WTC11 (cell line): ENCODE data around the gene TMEM9. TPM values are rescaled to one million over a fixed set of nuclear protein-coding genes. Genes with fewer than 3 reads are reported as not detected.

Source experiments
- ATAC-seq: fragments of 200-7000 bp; cut with Tn5 transposase; 2 replicates; pipeline ENCODE4 v1.10.0; 2021; ENCODE audit warnings: mild to moderate bottlenecking, moderate library complexity
- CTCF ChIA-PET: fragments of 300-600 bp; sonication (Branson Sonifier 250); formaldehyde crosslinking; loops from one replicate; lab custom pipeline; 2021; ENCODE audit warnings: antibody characterized with exemption; lab: Charles Lee
- POLR2A ChIA-PET: fragments of 350-600 bp; sonication (Branson Sonifier 250); formaldehyde crosslinking; loops from one replicate; lab custom pipeline; 2021; ENCODE audit warnings: antibody characterized with exemption; lab: Charles Lee
- DNase-seq: peaks from one replicate; pipeline ENCODE4 v3.0.0; 2021; ENCODE audit warnings: low spot score
- H3K27ac Mint-ChIP-seq: 2 replicates; pipeline ENCODE4 v1.8.0; 2021; ENCODE audit warnings: mixed read lengths
- H3K27me3 Mint-ChIP-seq: 2 replicates; pipeline ENCODE4 v1.8.0; 2021; ENCODE audit warnings: low read depth, mild to moderate bottlenecking, moderate library complexity, mixed read lengths
- H3K36me3 Mint-ChIP-seq: 2 replicates; pipeline ENCODE4 v1.8.0; 2021; ENCODE audit warnings: mixed read lengths
- H3K4me1 Mint-ChIP-seq: 2 replicates; pipeline ENCODE4 v1.8.0; 2022; ENCODE audit warnings: mixed read lengths
- H3K4me3 Mint-ChIP-seq: 2 replicates; pipeline ENCODE4 v1.8.0; 2021; ENCODE audit warnings: mild to moderate bottlenecking, moderate library complexity, mixed read lengths
- H3K9me3 Mint-ChIP-seq: 2 replicates; pipeline ENCODE4 v1.8.0; 2021; ENCODE audit warnings: mixed read lengths
- ARID4B ChIP-seq: sonication (generic); formaldehyde crosslinking; IDR thresholded peaks from 2 replicates; pipeline ENCODE4 v1.8.0; 2023; ENCODE audit warnings: missing genetic modification reagents, mild to moderate bottlenecking, borderline replicate concordance
- ATF1 ChIP-seq: sonication (generic); formaldehyde crosslinking; IDR thresholded peaks from 2 replicates; pipeline ENCODE4 v1.8.1; 2023; ENCODE audit warnings: mild to moderate bottlenecking, moderate library complexity, missing genetic modification reagents
- CREB1 ChIP-seq: sonication (generic); formaldehyde crosslinking; IDR thresholded peaks from 2 replicates; pipeline ENCODE4 v1.8.0; 2023; ENCODE audit warnings: mild to moderate bottlenecking, missing genetic modification reagents
- CREM ChIP-seq: sonication (generic); formaldehyde crosslinking; IDR thresholded peaks from 2 replicates; pipeline ENCODE4 v1.8.1; 2022; ENCODE audit warnings: mild to moderate bottlenecking, missing genetic modification reagents, moderate library complexity
- ELF4 ChIP-seq: sonication (generic); formaldehyde crosslinking; IDR thresholded peaks from 2 replicates; pipeline ENCODE4 v1.8.1; 2022; ENCODE audit warnings: low read depth, mild to moderate bottlenecking, moderate library complexity, missing genetic modification reagents
- GRHL2 ChIP-seq: fragments of 250-450 bp; sonication (Bioruptor Pico); IDR thresholded peaks from 2 replicates; pipeline ENCODE4 v1.8.0; 2022; ENCODE audit warnings: mild to moderate bottlenecking, moderate library complexity; ENCODE audit not compliant: insufficient replicate concordance, severe bottlenecking
- HMGA2 ChIP-seq: fragments of 250-450 bp; sonication (Bioruptor Pico); IDR thresholded peaks from 2 replicates; pipeline ENCODE4 v1.4.0; 2021; ENCODE audit warnings: mild to moderate bottlenecking, moderate library complexity
- IRF1 ChIP-seq: sonication (generic); formaldehyde crosslinking; IDR thresholded peaks from 2 replicates; pipeline ENCODE4 v1.8.0; 2023; ENCODE audit warnings: missing genetic modification reagents
- MYBL2 ChIP-seq: sonication (generic); formaldehyde crosslinking; IDR thresholded peaks from 2 replicates; pipeline ENCODE4 v1.8.1; 2023; ENCODE audit warnings: mild to moderate bottlenecking, moderate library complexity, missing genetic modification reagents
- NFE2L1 ChIP-seq: sonication (generic); formaldehyde crosslinking; IDR thresholded peaks from 2 replicates; pipeline ENCODE4 v1.8.1; 2023; ENCODE audit warnings: missing genetic modification reagents
- NFYB ChIP-seq: sonication (generic); formaldehyde crosslinking; conservative IDR thresholded peaks from 2 replicates; pipeline ENCODE4 v1.8.0; 2022; ENCODE audit warnings: low read depth, missing genetic modification reagents
- PRDM15 ChIP-seq: sonication (generic); formaldehyde crosslinking; IDR thresholded peaks from 2 replicates; pipeline ENCODE4 v1.8.0; 2022; ENCODE audit warnings: missing genetic modification reagents
- RORB ChIP-seq: fragments of 250-450 bp; sonication (Bioruptor Pico); IDR thresholded peaks from 2 replicates; pipeline ENCODE4 v1.9.0; 2021; ENCODE audit warnings: mild to moderate bottlenecking
- STAT6 ChIP-seq: sonication (generic); formaldehyde crosslinking; conservative IDR thresholded peaks from 2 replicates; pipeline ENCODE4 v1.8.1; 2023; ENCODE audit warnings: mild to moderate bottlenecking, low read depth, missing genetic modification reagents, moderate library complexity
- ZNF232 ChIP-seq: sonication (generic); formaldehyde crosslinking; IDR thresholded peaks from 2 replicates; pipeline ENCODE4 v1.8.0; 2022; ENCODE audit warnings: mild to moderate bottlenecking, missing genetic modification reagents
- ZNF317 ChIP-seq: sonication (generic); formaldehyde crosslinking; IDR thresholded peaks from 2 replicates; pipeline ENCODE4 v1.8.1; 2023; ENCODE audit warnings: low read depth, mild to moderate bottlenecking, moderate library complexity, missing genetic modification reagents, borderline replicate concordance
- ZSCAN18 ChIP-seq: fragments of 250-450 bp; sonication (Bioruptor Pico); IDR thresholded peaks from 2 replicates; pipeline ENCODE4 v2.1.2; 2022; ENCODE audit warnings: mild to moderate bottlenecking, moderate library complexity
- total RNA-seq: library from RNA; stranded (reverse); gene quantifications from 3 replicates; pipeline ENCODE4 v1.2.3, GENCODE V29; 2021
- TF ChIP-seq, protein P1 (sequence below): sonication (generic); formaldehyde crosslinking; IDR thresholded peaks from 2 replicates; pipeline ENCODE4 v1.8.1; 2022; ENCODE audit warnings: low read depth, missing genetic modification reagents, borderline replicate concordance
- TF ChIP-seq, protein P2 (sequence below): sonication (generic); formaldehyde crosslinking; IDR thresholded peaks from 2 replicates; pipeline ENCODE4 v1.8.1; 2023; ENCODE audit warnings: mild to moderate bottlenecking, moderate library complexity, missing genetic modification reagents

The TMEM9 gene
- total RNA-seq, 1 experiment from 2014 or later = 97.5 TPM

GRCh38 chr1:201123866-201124265 lies 30.4 kb downstream of the TMEM9 start:
- Mint-ChIP-seq H3K27me3 (peaks cover 11% of the 10 kb centered on the region), H3K27ac (no peak overlapping the region)
- CTCF ChIA-PET = interaction anchor here (1.0 to 1.4 kb wide), 3 partner anchors 10 to 359 kb away, joined by 3 to 4 read pairs (median 3); no protein-coding TSS in a partner anchor

More at GRCh38 chr1:201123866-201124265, 30.4 kb downstream of the TMEM9 start:
- DNase-seq = no peak
- H3K9me3 Mint-ChIP-seq = no peaks in the 10 kb centered on the region
- no peak for ATAC-seq
- no peak for TF ChIP-seq ZNF317 (CRISPR knock-in tag)
- no peak for TF ChIP-seq RORB (CRISPR knock-in tag)
- TF ChIP-seq HMGA2 (CRISPR knock-in tag) = no peak
- no peak for TF ChIP-seq MYBL2 (CRISPR knock-in tag)
- TF ChIP-seq NFE2L1 (CRISPR knock-in tag) = no peak
- TF ChIP-seq ELF4 (CRISPR knock-in tag) = no peak
- TF ChIP-seq STAT6 (CRISPR knock-in tag) = no peak
- TF ChIP-seq ZNF232 (CRISPR knock-in tag) = no peak
- no peak for TF ChIP-seq CREB1 (CRISPR knock-in tag)
- no peak for TF ChIP-seq NFYB
- TF ChIP-seq ZSCAN18 = no peak
- TF ChIP-seq ARID4B (CRISPR knock-in tag) = no peak
- TF ChIP-seq IRF1 (CRISPR knock-in tag) = no peak
- no peak for TF ChIP-seq CREM
- TF ChIP-seq, protein P1, sequence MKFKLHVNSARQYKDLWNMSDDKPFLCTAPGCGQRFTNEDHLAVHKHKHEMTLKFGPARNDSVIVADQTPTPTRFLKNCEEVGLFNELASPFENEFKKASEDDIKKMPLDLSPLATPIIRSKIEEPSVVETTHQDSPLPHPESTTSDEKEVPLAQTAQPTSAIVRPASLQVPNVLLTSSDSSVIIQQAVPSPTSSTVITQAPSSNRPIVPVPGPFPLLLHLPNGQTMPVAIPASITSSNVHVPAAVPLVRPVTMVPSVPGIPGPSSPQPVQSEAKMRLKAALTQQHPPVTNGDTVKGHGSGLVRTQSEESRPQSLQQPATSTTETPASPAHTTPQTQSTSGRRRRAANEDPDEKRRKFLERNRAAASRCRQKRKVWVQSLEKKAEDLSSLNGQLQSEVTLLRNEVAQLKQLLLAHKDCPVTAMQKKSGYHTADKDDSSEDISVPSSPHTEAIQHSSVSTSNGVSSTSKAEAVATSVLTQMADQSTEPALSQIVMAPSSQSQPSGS (CRISPR knock-in tag) = no peak
- no peak for TF ChIP-seq GRHL2
- TF ChIP-seq PRDM15 (CRISPR knock-in tag) = no peak
- TF ChIP-seq, protein P2, sequence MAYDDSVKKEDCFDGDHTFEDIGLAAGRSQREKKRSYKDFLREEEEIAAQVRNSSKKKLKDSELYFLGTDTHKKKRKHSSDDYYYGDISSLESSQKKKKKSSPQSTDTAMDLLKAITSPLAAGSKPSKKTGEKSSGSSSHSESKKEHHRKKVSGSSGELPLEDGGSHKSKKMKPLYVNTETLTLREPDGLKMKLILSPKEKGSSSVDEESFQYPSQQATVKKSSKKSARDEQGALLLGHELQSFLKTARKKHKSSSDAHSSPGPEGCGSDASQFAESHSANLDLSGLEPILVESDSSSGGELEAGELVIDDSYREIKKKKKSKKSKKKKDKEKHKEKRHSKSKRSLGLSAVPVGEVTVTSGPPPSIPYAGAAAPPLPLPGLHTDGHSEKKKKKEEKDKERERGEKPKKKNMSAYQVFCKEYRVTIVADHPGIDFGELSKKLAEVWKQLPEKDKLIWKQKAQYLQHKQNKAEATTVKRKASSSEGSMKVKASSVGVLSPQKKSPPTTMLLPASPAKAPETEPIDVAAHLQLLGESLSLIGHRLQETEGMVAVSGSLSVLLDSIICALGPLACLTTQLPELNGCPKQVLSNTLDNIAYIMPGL (CRISPR knock-in tag) = no peak
- TF ChIP-seq ATF1 (CRISPR knock-in tag) = no peak
- TF ChIP-seq, all 79 proteins: peak for 0
- no peaks in the 10 kb centered on the region for H3K36me3 Mint-ChIP-seq
- H3K4me3 Mint-ChIP-seq = no peak overlapping the region
- POLR2A ChIA-PET = no interaction called here
- H3K4me1 Mint-ChIP-seq = peaks cover 17% of the 10 kb centered on the region
